ENCODE results near the gene TMCC2. TPM values are rescaled to one million over a fixed set of nuclear protein-coding genes. Genes with fewer than 3 reads are reported as not detected.

The TMCC2 gene
- total and polyA plus RNA-seq, 2 of the 8 experiments (the other 6 are each of a cell fraction or from before 2014, with no cell fraction given): 6.7 to 6.8 TPM

DNA sequence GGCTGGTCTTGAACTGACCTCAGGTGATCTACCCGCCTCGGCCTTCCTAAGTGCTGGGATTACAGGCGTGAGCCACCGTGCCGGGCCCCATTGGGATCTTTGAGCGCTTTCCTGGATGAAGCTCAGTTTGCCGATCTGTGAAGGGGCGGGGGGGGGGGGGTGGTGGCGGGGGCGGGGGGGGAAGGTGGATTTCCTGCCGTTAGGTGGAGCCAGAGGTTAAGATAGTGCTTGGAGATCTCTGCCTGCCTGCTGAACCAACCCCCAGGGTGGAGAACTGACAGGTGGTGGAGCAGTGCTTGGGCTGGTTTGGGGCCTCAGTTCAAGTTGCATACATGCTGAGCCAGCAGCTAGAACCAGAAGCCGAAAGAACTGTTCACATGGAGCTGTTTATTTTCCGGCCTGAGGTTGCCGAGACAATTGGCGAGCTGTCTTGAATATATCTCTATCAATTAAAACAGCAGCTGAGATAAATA is 1.7 kb downstream of the TMCC2 start (continued):
- TF ChIP-seq, protein P1, sequence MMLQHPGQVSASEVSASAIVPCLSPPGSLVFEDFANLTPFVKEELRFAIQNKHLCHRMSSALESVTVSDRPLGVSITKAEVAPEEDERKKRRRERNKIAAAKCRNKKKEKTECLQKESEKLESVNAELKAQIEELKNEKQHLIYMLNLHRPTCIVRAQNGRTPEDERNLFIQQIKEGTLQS (IDR thresholded peaks at IDR 0.05; ENCODE audit: insufficient read depth, low read depth, low read length): no peak
- TF ChIP-seq EP300 (IDR thresholded peaks at IDR 0.05; ENCODE audit: borderline replicate concordance in 1 of 2, low read depth in 2 of 2, low read length in 2 of 2): no peak
- TF ChIP-seq KDM4A (IDR thresholded peaks at IDR 0.05; ENCODE audit: low read depth, low read length, severe bottlenecking): no peak
- peak; percentile 26 to 96; a peak in 2 of 4 replicates for TF ChIP-seq SIN3A (conservative IDR thresholded peaks at IDR 0.05 in 1 of 2, IDR thresholded peaks at IDR 0.05 in 1 of 2; ENCODE audit: low read depth in 1 of 2, low read length in 2 of 2)
- TF ChIP-seq POU5F1 (IDR thresholded peaks at IDR 0.05; ENCODE audit: low read depth, low read length): no peak
- no peak for TF ChIP-seq RNF2 (IDR thresholded peaks at IDR 0.05; ENCODE audit: borderline replicate concordance, low read depth, low read length, missing control alignments, poor library complexity, severe bottlenecking)
- TF ChIP-seq, protein P2, sequence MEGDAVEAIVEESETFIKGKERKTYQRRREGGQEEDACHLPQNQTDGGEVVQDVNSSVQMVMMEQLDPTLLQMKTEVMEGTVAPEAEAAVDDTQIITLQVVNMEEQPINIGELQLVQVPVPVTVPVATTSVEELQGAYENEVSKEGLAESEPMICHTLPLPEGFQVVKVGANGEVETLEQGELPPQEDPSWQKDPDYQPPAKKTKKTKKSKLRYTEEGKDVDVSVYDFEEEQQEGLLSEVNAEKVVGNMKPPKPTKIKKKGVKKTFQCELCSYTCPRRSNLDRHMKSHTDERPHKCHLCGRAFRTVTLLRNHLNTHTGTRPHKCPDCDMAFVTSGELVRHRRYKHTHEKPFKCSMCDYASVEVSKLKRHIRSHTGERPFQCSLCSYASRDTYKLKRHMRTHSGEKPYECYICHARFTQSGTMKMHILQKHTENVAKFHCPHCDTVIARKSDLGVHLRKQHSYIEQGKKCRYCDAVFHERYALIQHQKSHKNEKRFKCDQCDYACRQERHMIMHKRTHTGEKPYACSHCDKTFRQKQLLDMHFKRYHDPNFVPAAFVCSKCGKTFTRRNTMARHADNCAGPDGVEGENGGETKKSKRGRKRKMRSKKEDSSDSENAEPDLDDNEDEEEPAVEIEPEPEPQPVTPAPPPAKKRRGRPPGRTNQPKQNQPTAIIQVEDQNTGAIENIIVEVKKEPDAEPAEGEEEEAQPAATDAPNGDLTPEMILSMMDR (IDR thresholded peaks at IDR 0.05; ENCODE audit: control extremely low read depth in 1 of 3, insufficient read depth in 1 of 3, low read depth in 1 of 3, low read length in 3 of 3): peak; percentile 46 to 60 (median 52); a peak in 3 of 4 replicates
- TF ChIP-seq CTBP2 (IDR thresholded peaks at IDR 0.05; ENCODE audit: borderline replicate concordance, insufficient read depth, insufficient read length, low read length): no peak
- TF ChIP-seq NANOG (IDR thresholded peaks at IDR 0.05; ENCODE audit: insufficient read depth, low read depth, low read length, poor library complexity, severe bottlenecking): no peak

Data from H1 (cell line).